Measurements from ENCODE around the gene IDH3G.
A peak's percentile ranks its signal among the peaks of the same experiment; 100 is the strongest.

The IDH3G gene

DNA sequence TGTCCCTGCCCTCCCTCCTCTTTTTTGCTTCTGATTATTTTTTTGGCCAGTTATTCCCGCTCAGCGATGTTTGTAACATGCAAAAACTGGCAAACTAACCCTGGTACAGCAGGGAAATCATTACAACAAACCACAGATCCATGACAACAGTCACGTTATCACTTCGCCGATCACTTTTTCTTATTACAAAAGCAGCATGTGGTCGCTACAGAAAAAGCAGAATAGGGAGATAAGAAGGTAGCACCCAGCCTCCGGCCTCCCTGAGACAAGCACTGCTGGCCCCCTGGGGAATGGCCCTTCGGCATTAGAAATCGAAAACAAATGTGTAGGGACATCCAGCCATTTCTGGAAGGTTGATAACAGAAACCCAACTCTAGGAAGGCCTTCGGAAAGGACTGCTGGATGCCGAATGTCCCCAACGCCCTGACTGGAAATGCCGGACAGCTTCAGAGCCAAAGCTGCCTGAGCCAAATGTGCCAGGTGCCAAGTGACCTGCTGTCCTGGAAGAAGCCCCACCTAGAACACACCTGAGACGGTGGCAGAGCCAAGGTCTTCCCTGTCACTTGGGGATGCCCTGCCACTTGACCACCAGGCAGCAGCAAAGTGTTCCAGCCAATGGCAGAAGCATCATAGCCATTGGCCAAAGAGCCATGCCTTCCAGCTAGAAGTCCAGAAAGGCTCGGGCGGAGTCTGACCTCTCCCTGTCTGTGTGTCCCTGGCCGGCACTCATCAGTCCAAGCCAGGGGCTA, 2.9 kb downstream of the IDH3G start (continued):
- TF ChIP-seq ZNF692 (tag by site-specific recombination; IDR thresholded peaks at IDR 0.05) = no peak
- TF ChIP-seq PRDM6 (tag by site-specific recombination; IDR thresholded peaks at IDR 0.05) = peak; percentile 52; the same call in 1 of the 2 replicates
- TF ChIP-seq ZBTB48 (tag by site-specific recombination; IDR thresholded peaks at IDR 0.05) = no peak
- TF ChIP-seq OSR2 (tag by site-specific recombination; IDR thresholded peaks at IDR 0.05) = peak; percentile 46; the same call in 1 of the 2 replicates
- TF ChIP-seq SP2 (tag by site-specific recombination; IDR thresholded peaks at IDR 0.05) = no peak

- Histone ChIP-seq H3K9me3 (ENCODE audit: control insufficient read depth, insufficient read depth, low read depth, low read length) (no peaks in the 10 kb centered on the region), H3K27ac (ENCODE audit: extremely low read depth, low read depth, low read length) (no peak overlapping the region), H3K4me1 (ENCODE audit: control insufficient read depth, insufficient read depth, low read length) (no peaks in the 10 kb centered on the region), H3K4me3 (ENCODE audit: low read depth, low read length) (no peak overlapping the region), H3K36me3 (ENCODE audit: control insufficient read depth in 2 of 2, insufficient read depth in 1 of 2, low read length in 2 of 2) (peaks cover 0 to 63% of the 10 kb centered on the region in 2 experiments; a peak in 1 of 3 replicates)
- CTCF ChIA-PET = no interaction called here
- POLR2A ChIA-PET = no interaction called here
- TF ChIP-seq, protein P1, sequence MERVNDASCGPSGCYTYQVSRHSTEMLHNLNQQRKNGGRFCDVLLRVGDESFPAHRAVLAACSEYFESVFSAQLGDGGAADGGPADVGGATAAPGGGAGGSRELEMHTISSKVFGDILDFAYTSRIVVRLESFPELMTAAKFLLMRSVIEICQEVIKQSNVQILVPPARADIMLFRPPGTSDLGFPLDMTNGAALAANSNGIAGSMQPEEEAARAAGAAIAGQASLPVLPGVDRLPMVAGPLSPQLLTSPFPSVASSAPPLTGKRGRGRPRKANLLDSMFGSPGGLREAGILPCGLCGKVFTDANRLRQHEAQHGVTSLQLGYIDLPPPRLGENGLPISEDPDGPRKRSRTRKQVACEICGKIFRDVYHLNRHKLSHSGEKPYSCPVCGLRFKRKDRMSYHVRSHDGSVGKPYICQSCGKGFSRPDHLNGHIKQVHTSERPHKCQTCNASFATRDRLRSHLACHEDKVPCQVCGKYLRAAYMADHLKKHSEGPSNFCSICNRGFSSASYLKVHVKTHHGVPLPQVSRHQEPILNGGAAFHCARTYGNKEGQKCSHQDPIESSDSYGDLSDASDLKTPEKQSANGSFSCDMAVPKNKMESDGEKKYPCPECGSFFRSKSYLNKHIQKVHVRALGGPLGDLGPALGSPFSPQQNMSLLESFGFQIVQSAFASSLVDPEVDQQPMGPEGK (tag by site-specific recombination; IDR thresholded peaks at IDR 0.05) = no peak
- no peak for TF ChIP-seq GFI1B (tag by site-specific recombination; IDR thresholded peaks at IDR 0.05)
- TF ChIP-seq ZFP37 (tag by site-specific recombination; IDR thresholded peaks at IDR 0.05) = no peak
- TF ChIP-seq ZNF654 (tag by site-specific recombination; IDR thresholded peaks at IDR 0.05; ENCODE audit: low read depth) = no peak
- no peak for TF ChIP-seq ZSCAN16 (tag by site-specific recombination; IDR thresholded peaks at IDR 0.05)
- TF ChIP-seq ZNF398 (tag by site-specific recombination; IDR thresholded peaks at IDR 0.05) = no peak
- no peak for TF ChIP-seq ZNF555 (tag by site-specific recombination; conservative IDR thresholded peaks at IDR 0.05)
Measured at GRCh38 chrX:153789654-153790053, 4.5 kb downstream of the IDH3G start.

DNA sequence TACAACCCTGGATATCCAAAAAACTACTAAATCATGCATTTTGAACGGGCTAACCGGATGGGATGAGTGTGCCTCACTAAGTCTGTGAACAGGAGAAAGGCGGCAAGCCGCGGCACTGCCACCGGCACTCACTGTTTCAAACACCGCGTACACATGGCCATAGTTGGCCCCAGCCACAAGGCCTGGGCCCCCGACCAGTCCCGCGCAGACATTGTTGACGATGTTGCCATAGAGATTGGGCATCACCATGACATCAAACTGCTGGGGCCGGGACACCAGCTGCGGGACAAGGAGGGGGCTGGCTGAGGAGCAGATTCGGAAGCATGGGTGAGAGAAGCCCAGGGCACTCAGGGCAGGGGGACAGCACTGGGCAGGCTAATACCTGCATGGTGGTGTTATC, 7.5 kb downstream of the IDH3G start:
- peaks cover 0 to 57% of the 10 kb centered on the region in 2 experiments; a peak in 1 of 3 replicates for H3K36me3 ChIP-seq (ENCODE audit: control insufficient read depth in 2 of 2, insufficient read depth in 1 of 2, low read length in 2 of 2)
- ChIA-PET CTCF (no interaction called here), POLR2A (interaction anchor here (0.8 kb wide), 1 partner anchor 18 kb away, joined by 4 read pairs; no protein-coding TSS in a partner anchor)
- TF ChIP-seq ZNF791 (tag by site-specific recombination; IDR thresholded peaks at IDR 0.05) (no peak), ZNF311 (tag by site-specific recombination; IDR thresholded peaks at IDR 0.05; ENCODE audit: borderline replicate concordance) (no peak), ZSCAN18 (tag by site-specific recombination; IDR thresholded peaks at IDR 0.05) (no peak), ZNF488 (tag by site-specific recombination; IDR thresholded peaks at IDR 0.05) (no peak), BCL11B (tag by site-specific recombination; IDR thresholded peaks at IDR 0.05; ENCODE audit: low read depth) (no peak), ZNF660 (tag by site-specific recombination; IDR thresholded peaks at IDR 0.05) (no peak), ZNF558 (tag by site-specific recombination; IDR thresholded peaks at IDR 0.05) (no peak), YY2 (tag by site-specific recombination; IDR thresholded peaks at IDR 0.05) (no peak)
- H3K4me3 ChIP-seq (ENCODE audit: low read depth, low read length) = no peak overlapping the region
- no peaks in the 10 kb centered on the region for H3K9me3 ChIP-seq (ENCODE audit: control insufficient read depth, insufficient read depth, low read depth, low read length)
- H3K27ac ChIP-seq (ENCODE audit: extremely low read depth, low read depth, low read length) = no peak overlapping the region
- H3K4me1 ChIP-seq (ENCODE audit: control insufficient read depth, insufficient read depth, low read length) = no peaks in the 10 kb centered on the region

All from HEK293 (cell line).